AG04449 (cell line): Measurements from ENCODE around the gene CRYBB2.

Experiments used
- CTCF ChIA-PET: fragments of 350-600 bp; formaldehyde crosslinking; extraction: SDS; loops from one replicate; lab custom pipeline; 2021; ENCODE audit warnings: antibody characterized with exemption; lab: Yijun Ruan, JAX
- POLR2A ChIA-PET: fragments of 400-600, 350-600 bp; formaldehyde crosslinking; extraction: SDS; loops from one replicate; lab custom pipeline; 2020; ENCODE audit warnings: antibody characterized with exemption, inconsistent platforms; lab: Yijun Ruan, JAX
- DNase-seq: peaks from one replicate; pipeline ENCODE4 v3.0.0-alpha.2; 2010; ENCODE audit warnings: low read depth, low spot score
- H3K4me3 ChIP-seq: 2 replicates; pipeline ENCODE4 v1.5.1; 2011; ENCODE audit warnings: low read depth, mild to moderate bottlenecking, control low read depth, low read length
- CTCF ChIP-seq: IDR thresholded peaks from one replicate; pipeline ENCODE4 v1.5.1; 2011; ENCODE audit warnings: mild to moderate bottlenecking, moderate library complexity, low read length, control low read depth, inconsistent platforms; ENCODE audit not compliant: insufficient read depth; ENCODE audit errors: missing control alignments

The CRYBB2 gene

GRCh38 chr22:25208743-25209505 is 10.5 kb upstream of the CRYBB2 start:
- no peak overlapping the region for H3K4me3 ChIP-seq
- TF ChIP-seq CTCF, result no peak
- ChIA-PET POLR2A (no interaction called here), CTCF (no interaction called here)
- DNase-seq, result no peak

GRCh38 chr22:25210793-25211192 is 8.6 kb upstream of the CRYBB2 start:
- no peak for TF ChIP-seq CTCF
- POLR2A ChIA-PET, result no interaction called here
- CTCF ChIA-PET, result interaction anchor here (1.2 kb wide), 1 partner anchor 9 kb away, joined by 8 read pairs; no protein-coding TSS in a partner anchor
- no peak for DNase-seq
- H3K4me3 ChIP-seq, result no peak overlapping the region

DNA sequence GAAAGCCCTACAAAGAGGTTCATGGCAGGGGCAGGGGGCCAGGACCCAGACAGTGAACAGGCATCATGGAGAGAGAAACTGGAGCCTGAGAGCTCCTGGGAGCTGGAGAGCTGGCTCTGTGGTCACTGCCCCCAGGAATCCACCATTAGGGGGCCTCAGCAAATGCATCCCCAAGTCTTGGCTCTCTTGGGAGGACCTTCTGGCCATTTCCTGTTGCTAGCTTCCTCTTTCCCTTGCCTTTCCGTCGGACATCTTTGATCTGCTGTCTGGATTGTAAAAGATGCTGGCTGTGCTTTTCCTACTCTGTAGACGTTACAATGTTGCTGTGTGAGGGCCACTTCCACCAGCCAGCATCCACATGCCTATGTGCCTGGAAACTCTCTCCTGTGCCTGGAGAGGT is 7.1 kb upstream of the CRYBB2 start:
- POLR2A ChIA-PET, result no interaction called here
- TF ChIP-seq CTCF, result no peak
- DNase-seq, result no peak
- H3K4me3 ChIP-seq, result no peak overlapping the region
- CTCF ChIA-PET, result interaction anchor here (1.4 kb wide), 1 partner anchor 10 kb away, joined by 5 read pairs; no protein-coding TSS in a partner anchor

GRCh38 chr22:25213221-25213620 is 6.2 kb upstream of the CRYBB2 start:
- H3K4me3 ChIP-seq, result no peak overlapping the region
- CTCF ChIA-PET, result interaction anchor here (0.8 to 0.9 kb wide), 2 partner anchors 13 to 22 kb away, joined by 3 read pairs; no protein-coding TSS in a partner anchor
- DNase-seq, result no peak
- no peak for TF ChIP-seq CTCF
- POLR2A ChIA-PET, result no interaction called here

GRCh38 chr22:25216230-25216629 is 3.2 kb upstream of the CRYBB2 start:
- CTCF ChIA-PET, result interaction anchor here (1.5 kb wide), 1 partner anchor 14 kb away, joined by 4 read pairs; no protein-coding TSS in a partner anchor
- DNase-seq, result no peak
- POLR2A ChIA-PET, result no interaction called here
- H3K4me3 ChIP-seq, result no peak overlapping the region
- no peak for TF ChIP-seq CTCF

GRCh38 chr22:25219948-25220442 is 556 bp downstream of the CRYBB2 start:
- CTCF ChIA-PET, result no interaction called here
- no peak for DNase-seq
- POLR2A ChIA-PET, result no interaction called here

More at GRCh38 chr22:25219948-25220442, 556 bp downstream of the CRYBB2 start:
- TF ChIP-seq CTCF, result no peak
- H3K4me3 ChIP-seq, result no peak overlapping the region
